Activated T-helper 1 cell treated with anti-CD3 and anti-CD28 coated beads, Interleukin-2, amount 50 U/mL, for 16 hours (primary cell): Measurements from ENCODE around the gene MINDY4.
"Not testable (repeated sequence)": the region's sequence is repeated elsewhere in the genome, so short reads cannot be mapped to it uniquely, and the experiment has no call there.

Source experiments
- DNase-seq, 2 donors: peaks; one replicate each; pipeline ENCODE4 v3.0.0-alpha.2; 2020; ENCODE audit warnings: low read depth in 1 of 2, low spot score in 1 of 2

Gene MINDY4

DNA sequence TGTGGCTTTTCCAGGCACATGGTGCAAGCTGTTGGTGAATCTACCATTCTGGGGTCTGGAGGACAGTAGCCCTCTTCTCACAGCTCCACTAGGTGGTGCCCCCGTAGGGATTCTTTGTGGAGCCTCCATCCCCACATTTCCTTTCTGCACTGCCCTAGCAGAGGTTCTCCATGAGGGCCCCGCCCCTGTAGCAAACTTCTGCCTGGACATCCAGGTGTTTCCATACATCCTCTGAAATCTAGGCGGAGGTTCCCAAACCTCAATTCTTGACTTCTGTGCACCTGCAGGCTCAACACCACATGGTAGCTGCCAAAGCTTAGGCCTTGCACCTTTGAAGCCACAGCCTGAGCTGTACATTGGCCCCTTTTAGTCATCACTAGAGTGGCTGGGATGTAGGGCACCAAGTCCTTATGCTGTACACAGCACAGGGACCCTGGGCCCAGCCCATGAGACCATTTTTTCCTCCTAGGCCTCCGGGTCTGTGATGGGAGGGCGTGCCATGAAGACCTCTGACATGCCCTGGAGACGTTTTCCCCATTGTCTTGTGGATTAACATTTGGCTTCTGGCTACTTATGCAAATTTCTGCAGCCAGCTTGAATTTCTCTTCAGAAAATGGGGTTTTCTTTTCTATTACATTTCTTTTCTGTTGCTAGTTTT is 62.9 kb downstream of the MINDY4 start:
- not testable (repeated sequence) for DNase-seq

DNA sequence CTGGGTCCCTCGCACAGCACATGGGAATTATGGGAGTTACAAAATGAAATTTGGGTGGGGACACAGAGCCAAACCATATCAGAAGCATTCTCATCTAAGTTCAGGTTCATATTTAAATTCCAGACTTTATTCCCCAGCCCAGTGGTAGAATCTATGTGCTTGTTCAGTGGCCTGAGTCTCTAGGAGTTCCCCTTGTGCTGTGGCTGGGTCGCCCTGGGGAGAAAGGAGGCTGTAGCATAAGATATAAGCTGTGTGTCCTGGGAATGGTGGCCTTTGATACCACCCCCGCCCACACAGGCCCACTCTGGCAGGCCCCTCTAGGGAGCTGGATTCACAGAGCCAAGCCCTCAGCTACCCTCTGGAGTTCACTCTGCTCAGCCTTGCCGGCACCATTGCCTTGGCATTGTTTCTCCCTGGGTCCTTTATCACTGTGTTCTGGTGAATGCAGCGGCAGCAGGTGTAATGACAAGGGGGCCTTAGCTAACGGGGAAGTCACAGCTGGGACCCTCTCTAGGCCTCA is 64.2 kb downstream of the MINDY4 start:
- no peak for DNase-seq

DNA sequence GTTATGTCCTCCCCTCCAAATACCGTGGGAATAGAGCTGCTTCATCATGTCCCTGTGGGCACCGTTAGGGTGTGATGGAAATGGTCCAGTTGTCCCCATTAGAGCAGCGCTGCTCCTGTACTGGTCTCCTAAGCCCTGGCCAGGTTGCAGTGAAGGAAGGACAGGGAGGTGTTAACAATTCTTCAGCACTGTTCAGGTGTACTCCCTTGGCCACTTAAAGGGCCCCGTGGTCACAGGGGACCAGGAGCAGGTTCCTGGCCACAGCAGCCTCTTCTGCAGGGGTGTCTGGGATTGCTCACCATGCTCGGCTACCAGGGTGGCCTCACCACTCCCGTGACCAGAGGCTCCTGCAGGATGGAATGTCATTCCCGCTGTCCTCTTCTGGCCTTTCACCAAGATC is 65.8 kb downstream of the MINDY4 start:
- DNase-seq, result no peak

- DNase-seq, result no peak
These were observed 66.4 kb downstream of the MINDY4 start for GRCh38 chr7:30837581-30837980.

DNA sequence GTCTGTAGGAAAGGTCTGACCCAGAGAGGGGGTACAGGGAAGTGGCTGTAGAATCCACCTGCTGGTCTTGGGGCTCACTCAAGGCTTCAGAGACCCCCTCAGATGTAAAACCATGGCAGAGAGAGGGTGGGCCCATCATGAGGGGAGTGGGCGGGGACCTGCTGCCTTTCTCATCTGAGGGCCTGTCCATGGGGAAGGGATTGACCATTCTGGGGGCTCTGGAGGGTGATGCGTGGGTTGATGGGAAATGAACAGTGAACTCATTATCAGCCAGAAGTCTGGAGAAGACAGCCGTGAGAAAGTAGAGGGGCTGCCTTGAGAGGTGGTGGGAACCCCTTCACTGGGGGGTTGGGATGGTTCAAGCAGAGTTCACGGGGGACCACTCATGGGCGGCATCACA is 66.8 kb downstream of the MINDY4 start:
- no peak for DNase-seq

GRCh38 chr7:30840141-30841024 is 69.2 kb downstream of the MINDY4 start:
- no peak for DNase-seq

DNA sequence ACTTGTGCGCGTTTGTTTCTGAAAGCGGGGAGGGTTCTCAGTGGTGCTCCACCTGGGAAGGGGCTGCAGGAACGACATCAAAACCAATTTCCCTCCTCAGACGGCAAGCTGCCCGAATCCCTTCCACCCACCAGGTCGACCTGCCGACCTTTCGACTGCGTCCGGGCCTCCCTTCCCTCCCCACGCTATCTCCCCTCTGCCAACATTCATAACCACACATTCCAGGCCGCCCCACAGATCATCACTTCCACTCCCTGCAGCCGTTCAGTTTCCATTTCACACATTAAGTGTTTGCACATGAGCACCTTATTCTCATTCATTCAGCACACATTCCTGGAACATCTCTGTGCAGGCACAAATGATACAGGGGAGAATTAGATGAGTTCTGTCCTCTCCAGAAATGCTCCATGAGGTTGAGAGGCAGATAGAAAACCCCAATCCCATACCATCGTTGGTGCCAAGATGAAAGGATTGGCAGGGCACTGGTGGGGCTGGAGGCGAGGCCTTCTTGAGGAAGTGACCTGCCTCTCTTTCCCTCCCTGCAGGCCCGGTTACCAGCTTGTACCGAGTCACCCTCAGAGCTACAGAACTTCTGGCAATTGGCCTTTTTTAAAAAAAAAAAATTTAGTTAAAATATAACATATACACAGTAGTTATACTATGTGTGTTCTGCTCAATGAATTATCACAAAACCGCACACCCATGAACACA is 70.0 kb downstream of the MINDY4 start:
- no peak for DNase-seq

DNA sequence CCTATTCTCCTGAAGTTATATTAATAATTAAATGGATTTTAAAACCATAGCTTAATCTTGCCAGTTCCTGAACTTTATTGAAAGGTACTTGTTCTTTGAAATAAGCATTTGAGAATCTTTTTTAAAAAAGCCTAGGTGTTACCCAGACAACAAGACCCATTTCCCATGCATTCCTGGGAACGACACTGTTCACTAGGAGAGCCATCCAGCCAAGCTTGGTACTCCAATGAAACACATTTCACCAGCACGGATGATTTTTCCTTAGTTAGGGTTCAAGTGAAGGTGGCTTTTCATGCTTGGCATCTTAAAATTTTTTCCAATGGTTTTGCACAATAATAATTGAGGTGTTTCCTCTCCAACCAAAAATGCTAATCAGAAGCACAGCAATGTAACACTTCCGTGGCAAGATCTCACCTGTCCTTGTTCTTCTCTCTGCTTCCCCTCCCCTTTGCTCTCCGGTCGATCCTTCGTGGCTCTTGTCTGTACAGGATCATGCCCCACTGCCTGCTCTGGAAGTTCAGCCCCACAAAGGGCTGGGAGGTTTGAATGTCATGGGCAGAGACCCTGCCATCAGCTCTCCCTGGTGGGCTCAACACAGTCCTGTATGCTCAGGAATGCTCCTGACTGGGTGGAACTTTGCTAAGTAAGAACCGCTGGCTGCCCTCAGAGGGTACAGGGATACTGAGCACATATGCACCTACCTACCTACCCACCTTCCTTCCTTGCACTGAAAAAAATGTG is 70.8 kb downstream of the MINDY4 start:
- DNase-seq, result no peak

DNA sequence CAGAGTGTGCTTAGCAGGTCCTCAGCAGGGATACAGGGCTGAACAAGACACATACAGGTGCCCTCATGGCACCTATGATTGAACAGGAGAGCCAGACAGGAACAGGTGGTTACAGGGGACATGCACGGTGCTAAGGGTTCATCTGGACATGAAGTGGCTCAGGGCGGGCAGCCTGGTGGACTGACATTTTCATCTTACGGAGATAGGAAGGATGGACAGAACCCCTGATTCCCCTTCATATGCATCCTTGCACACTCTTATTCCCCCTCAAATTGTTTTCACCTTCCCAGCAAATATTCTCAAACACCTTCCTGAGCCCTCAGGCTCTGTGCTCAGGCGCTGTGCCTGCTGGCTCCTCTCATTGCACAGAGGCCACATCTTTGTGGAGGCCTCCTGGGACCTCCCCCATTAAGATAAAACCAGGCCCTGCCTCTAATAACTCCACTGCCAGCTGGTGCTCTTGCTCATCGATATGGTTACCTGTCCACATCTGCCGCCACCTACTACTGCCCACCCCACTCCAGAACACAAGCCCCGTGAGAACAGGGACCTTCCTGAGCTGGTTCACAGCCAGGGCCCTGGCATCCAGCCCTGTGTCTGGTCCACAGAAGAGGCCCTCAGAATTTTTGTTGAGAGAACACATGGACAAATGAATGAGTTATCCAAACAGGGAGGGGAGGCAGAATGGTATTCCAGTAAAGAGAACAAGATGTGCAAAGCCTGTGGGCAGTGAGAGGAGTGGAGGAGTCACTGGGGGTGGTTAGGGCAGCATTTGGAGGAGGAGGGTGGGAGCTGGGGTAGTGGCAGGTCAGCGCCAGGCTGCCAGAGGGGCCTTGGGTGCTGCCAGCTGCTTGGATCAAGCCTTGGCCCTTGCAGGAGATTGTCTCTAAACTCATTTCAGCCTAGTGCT is 71.6 kb downstream of the MINDY4 start:
- no peak for DNase-seq

DNA sequence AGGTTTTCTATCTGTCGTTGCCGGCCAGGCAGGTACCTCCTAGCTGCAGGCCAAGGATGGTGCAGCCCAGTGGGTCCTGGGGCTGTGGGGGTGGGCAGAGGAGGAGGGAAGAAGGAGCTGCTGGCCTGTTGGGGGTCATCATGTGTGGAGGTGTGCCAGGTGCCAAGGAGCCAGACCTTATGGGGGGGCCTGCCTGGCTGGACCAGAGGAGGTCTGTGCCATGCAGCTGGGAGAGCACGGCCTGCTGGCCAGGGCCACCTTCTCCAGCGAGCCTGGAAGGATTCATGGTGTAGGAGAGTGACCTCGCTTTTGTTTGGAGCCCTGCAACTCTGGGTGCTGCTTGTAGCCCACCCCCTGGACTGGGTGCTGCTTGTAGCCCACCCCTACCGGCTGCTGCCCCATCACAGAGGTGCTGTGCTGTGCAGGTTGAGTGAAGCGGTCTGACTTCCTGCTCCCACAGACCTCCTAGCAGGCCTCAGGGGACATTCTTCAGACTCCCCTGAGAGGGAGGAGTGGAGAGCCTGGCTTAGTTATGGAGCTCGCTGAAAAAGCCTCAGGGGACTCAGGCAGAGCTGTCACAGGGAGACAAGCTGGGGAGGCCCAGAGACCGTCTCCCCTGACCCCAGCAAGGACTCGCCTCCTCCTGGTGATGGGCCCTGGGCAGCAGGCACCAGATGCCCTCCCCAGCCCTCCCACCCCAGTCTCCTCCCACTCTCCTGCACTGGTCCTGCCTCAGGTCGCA is 72.7 kb downstream of the MINDY4 start:
- no peak for DNase-seq

- no peak for DNase-seq
These were observed 73.3 kb downstream of the MINDY4 start for GRCh38 chr7:30844483-30844874.

- DNase-seq, result no peak
These were observed 73.7 kb downstream of the MINDY4 start for GRCh38 chr7:30844916-30845315.

DNA sequence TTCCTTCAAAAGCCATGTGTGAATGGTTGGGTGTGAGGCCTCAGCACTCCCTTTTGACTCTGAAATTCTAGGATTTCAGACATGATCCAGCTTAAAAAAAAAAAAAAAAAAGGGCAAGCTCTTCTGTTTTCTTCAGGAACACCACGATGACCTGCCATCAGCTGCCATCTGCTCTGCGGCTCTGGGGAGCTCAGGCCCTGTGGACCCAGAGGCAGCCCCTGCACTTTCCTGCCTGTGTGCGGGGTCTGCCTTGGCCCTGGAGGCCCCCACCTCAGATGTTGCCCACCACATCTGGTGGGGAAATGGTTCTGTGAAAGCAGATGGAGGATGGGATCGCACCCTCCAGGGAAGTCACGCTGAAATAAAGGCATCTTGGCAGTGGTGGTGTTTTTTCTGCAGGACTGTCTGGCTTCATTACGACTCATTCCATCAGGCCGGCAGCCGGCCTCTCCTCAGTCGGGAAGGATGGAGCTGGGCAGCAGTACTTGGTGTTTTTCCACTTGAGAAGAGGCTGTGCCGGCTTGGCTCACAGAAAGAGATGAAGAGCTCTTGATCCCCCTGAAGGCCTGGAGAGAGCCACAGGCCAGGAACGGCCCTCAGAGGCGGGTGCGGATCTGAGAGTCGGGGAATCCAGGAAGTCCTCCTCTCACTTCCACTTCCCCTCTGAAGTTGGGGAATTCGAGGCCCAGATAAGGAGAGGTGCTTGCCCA is 74.4 kb downstream of the MINDY4 start:
- no peak for DNase-seq

DNA sequence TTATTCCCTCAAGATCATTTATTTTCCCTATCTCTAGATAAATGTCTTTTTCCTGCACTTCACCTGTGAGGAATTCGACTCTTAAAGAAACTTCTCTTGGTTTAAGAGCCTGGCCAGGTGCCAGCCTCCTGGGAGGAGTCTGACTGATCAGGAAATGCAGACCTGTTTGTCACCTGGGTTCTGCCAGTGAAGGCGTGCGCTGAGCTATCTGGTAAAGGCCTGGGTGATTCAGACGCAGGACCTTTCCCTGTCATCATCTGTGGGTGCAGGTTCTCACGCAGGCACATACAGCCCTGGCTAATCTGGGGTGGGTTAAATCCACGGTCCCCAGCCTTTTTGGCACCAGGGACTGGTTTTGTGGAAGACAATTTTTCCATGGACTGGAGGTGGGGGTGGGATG is 75.2 kb downstream of the MINDY4 start:
- DNase-seq, result no peak

DNA sequence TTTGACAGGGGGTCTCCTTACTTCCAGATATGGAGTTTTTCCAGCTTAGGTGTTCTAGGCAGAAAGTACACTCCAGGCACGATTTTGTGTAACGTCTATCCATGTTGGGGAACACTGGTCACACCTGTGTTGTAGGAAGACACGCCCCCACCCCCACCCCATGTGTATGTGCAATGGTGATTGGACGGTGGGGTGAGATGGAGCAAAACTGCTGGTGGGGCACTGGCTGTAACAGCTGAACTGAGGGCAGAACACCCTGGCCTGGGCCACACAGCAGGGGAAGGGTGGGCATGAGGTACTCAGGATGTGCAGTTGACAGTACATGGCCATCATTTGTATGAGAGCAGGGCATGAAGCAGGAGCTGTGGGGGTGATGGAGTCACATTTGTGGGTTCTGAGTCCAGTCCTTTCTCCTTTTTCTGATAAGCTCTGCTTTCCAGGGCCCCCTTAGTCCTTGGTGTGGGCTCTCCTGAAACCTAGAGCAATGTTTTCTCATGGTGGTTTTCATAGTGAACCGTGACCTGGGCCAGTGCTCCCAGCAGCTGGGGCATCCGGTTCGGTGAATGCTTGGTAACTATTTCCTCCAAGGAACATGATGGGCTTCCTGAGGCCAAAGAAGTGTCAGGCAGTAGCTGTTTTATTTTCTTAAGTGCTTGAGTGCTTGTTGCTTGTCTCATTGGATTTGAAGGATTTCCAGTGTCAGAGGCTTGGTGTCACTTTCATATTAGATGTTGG is 77.1 kb downstream of the MINDY4 start:
- no peak for DNase-seq

DNA sequence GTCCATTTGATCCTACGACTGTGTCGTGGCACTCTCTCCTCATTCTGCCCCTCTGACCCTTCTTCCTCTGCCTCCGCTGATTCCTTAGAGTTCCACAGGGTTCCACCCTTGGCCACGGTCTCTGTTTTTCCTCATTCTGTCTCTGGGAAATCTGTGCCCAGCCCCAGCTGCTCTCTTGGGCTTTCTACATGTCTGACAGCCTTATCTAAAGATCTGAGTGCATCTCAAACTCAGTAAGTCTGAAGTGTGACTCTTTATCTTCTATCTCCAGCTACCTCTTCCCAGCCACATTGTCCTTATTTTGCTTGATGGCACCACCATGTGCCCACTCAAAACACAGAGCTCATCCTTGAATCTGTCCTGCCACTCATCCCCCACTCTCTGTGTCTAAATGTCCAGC is 78.3 kb downstream of the MINDY4 start:
- no peak for DNase-seq

- no peak for DNase-seq
These were observed 79.2 kb downstream of the MINDY4 start for GRCh38 chr7:30850426-30850825.
